ENCODE results near the gene ACAT2. TPM values are rescaled to one million over a fixed set of nuclear protein-coding genes. Genes with fewer than 3 reads are reported as not detected.
"Not testable (repeated sequence)": the region's sequence is repeated elsewhere in the genome, so short reads cannot be mapped to it uniquely, and the experiment has no call there.

Gene ACAT2
- polyA plus RNA-seq, 1 donor = 22.8 TPM

DNA sequence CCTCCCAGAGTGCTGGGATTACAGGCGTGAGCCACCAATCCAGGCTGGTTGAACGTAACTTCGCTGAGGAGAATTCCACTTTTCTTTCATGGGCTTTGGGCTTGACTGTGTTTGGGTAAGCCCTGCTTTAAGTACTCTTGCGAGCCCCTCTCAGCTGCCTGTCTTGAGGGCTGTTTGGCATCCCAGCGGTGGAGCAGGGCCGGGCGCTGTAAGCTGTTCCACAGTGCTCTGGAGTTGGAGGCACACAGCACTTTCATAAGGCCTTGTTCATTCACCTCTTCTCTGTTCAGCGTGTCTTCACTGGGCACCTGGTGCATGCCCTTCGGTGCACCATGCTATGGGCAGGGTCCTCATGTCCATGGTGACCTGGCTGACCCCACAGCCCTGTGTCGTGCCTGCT lies 59.9 kb downstream of the ACAT2 start:
- H3K9me3 ChIP-seq (ENCODE audit: control insufficient read depth, low read depth, low read length) = peaks cover 3% of the 10 kb centered on the region
- H3K27me3 ChIP-seq (ENCODE audit: control insufficient read depth, insufficient read depth, low read length) = no peaks in the 10 kb centered on the region
- H3K4me3 ChIP-seq (ENCODE audit: low read length) = no peak overlapping the region
- WGBS (ENCODE audit: insufficient coverage, low lambda C conversion rate) = no CpG with 5 or more reads among the region's 10 CpGs
- H3K36me3 ChIP-seq (ENCODE audit: control insufficient read depth, insufficient read depth, low read length) = no peaks in the 10 kb centered on the region
- no peak for DNase-seq
- no peaks in the 10 kb centered on the region for H3K4me1 ChIP-seq (ENCODE audit: control insufficient read depth, insufficient read depth, low read length)
- H3K27ac ChIP-seq (ENCODE audit: low read length) = no peak overlapping the region

DNA sequence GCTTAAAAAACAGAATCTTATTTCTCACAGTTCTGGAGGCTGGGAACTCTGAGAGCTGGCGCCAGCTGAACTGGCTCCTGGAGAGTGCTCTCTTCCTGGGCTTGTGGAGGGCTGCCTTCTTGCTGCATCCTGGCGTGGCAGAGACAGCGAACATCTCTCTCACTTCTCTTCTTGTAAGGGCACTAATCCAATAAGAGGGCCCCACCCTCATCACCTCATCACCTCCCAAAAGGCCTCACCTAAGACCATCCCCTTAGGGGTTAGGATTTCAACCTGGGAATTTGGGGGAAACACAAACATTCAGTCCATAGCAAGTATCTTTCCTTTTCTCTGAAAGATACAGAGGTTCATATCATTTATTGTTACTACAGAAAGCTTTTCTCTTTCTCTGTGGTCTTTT lies 62.1 kb downstream of the ACAT2 start:
- Histone ChIP-seq H3K36me3 (ENCODE audit: control insufficient read depth, insufficient read depth, low read length) (no peaks in the 10 kb centered on the region), H3K4me1 (ENCODE audit: control insufficient read depth, insufficient read depth, low read length) (no peaks in the 10 kb centered on the region), H3K27me3 (ENCODE audit: control insufficient read depth, insufficient read depth, low read length) (no peaks in the 10 kb centered on the region), H3K9me3 (ENCODE audit: control insufficient read depth, low read depth, low read length) (peaks cover 3% of the 10 kb centered on the region), H3K27ac (ENCODE audit: low read length) (no peak overlapping the region), H3K4me3 (ENCODE audit: low read length) (no peak overlapping the region)
- no peak for DNase-seq
- no CpG with 5 or more reads among the region's 3 CpGs for WGBS (ENCODE audit: insufficient coverage, low lambda C conversion rate)

- not testable (repeated sequence) for H3K36me3 ChIP-seq (ENCODE audit: control insufficient read depth, insufficient read depth, low read length); H3K4me1 ChIP-seq (ENCODE audit: control insufficient read depth, insufficient read depth, low read length); H3K27me3 ChIP-seq (ENCODE audit: control insufficient read depth, insufficient read depth, low read length); H3K27ac ChIP-seq (ENCODE audit: low read length); H3K9me3 ChIP-seq (ENCODE audit: control insufficient read depth, low read depth, low read length); H3K4me3 ChIP-seq (ENCODE audit: low read length); DNase-seq
- no CpG with 5 or more reads among the region's 9 CpGs for WGBS (ENCODE audit: insufficient coverage, low lambda C conversion rate)
Measured at GRCh38 chr6:159824690-159825089, 62.8 kb downstream of the ACAT2 start.

DNA sequence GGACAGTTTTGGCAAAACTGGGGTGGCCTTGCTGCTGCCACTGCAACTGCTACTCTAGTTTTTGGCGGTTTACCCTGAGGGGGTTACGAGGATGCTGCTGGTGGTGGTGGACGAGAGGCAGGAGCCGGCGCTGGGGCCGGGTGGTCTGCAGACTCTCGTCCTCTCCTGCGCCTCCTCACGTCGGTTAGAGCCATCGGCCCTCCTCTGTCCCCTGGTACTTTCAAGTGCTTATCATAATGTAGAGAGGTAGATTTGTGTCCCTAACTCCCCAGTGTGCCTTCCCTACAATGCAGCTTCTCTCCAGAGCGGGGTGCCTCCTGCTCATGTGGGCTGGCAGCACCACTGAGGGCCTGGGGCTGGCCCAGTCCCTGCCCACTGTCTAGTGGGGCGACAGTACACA lies 64.2 kb downstream of the ACAT2 start:
- no peak for DNase-seq
- WGBS (ENCODE audit: insufficient coverage, low lambda C conversion rate) = no CpG with 5 or more reads among the region's 13 CpGs
- H3K4me1 ChIP-seq (ENCODE audit: control insufficient read depth, insufficient read depth, low read length) = no peaks in the 10 kb centered on the region
- no peaks in the 10 kb centered on the region for H3K27me3 ChIP-seq (ENCODE audit: control insufficient read depth, insufficient read depth, low read length)
- H3K4me3 ChIP-seq (ENCODE audit: low read length) = no peak overlapping the region
- H3K9me3 ChIP-seq (ENCODE audit: control insufficient read depth, low read depth, low read length) = no peaks in the 10 kb centered on the region
- H3K36me3 ChIP-seq (ENCODE audit: control insufficient read depth, insufficient read depth, low read length) = no peaks in the 10 kb centered on the region
- H3K27ac ChIP-seq (ENCODE audit: low read length) = no peak overlapping the region

DNA sequence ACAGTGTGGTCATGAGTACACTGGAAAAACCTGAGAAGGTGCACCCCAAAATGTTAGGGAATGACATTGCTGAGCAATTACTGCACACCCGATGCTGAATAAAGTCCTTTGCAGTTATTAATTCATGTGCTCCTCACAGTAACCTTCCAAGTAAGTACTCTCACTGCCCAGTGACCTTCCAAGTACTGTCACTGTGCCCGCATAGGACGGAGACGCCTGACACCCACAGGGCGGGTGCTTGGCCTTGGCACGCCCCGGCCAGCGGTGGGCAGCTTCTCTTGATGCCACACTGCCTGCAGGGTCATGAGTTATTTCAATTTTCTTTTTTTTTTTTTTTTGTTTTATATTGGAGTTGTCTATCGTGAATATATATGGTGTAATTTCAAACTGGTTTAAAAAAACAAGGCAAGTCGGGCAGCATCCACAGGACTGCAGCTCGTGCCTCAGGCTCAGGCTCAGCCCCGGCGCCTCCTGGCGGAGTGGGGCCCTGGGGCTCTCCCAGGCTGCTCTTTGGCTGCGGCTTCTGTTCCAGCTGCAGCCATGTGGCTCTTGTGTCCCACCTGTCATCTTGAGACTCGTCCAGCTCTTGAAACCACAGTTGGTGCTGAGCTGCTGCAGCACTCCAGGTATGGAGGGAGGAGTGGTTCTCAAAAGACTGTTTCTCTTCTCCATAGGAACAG lies 65.3 kb downstream of the ACAT2 start:
- Histone ChIP-seq H3K36me3 (ENCODE audit: control insufficient read depth, insufficient read depth, low read length) (no peaks in the 10 kb centered on the region), H3K4me3 (ENCODE audit: low read length) (no peak overlapping the region), H3K27me3 (ENCODE audit: control insufficient read depth, insufficient read depth, low read length) (no peaks in the 10 kb centered on the region), H3K9me3 (ENCODE audit: control insufficient read depth, low read depth, low read length) (no peaks in the 10 kb centered on the region), H3K27ac (ENCODE audit: low read length) (no peak overlapping the region), H3K4me1 (ENCODE audit: control insufficient read depth, insufficient read depth, low read length) (no peaks in the 10 kb centered on the region)
- no CpG with 5 or more reads among the region's 16 CpGs for WGBS (ENCODE audit: insufficient coverage, low lambda C conversion rate)
- DNase-seq = no peak

GRCh38 chr6:159828074-159828473 lies 66.2 kb downstream of the ACAT2 start:
- no peaks in the 10 kb centered on the region for H3K27me3 ChIP-seq (ENCODE audit: control insufficient read depth, insufficient read depth, low read length)
- H3K4me1 ChIP-seq (ENCODE audit: control insufficient read depth, insufficient read depth, low read length) = no peaks in the 10 kb centered on the region
- no peaks in the 10 kb centered on the region for H3K36me3 ChIP-seq (ENCODE audit: control insufficient read depth, insufficient read depth, low read length)
- H3K27ac ChIP-seq (ENCODE audit: low read length) = no peak overlapping the region
- WGBS (ENCODE audit: insufficient coverage, low lambda C conversion rate) = no CpG with 5 or more reads among the region's 7 CpGs
- H3K4me3 ChIP-seq (ENCODE audit: low read length) = no peak overlapping the region
- H3K9me3 ChIP-seq (ENCODE audit: control insufficient read depth, low read depth, low read length) = no peaks in the 10 kb centered on the region
- DNase-seq = no peak

Other genes starting within 250 kb of the ACAT2 start
- gene SOD2, start 68.8 kb upstream of the ACAT2 start, polyA plus RNA-seq = 126 TPM
- 99.7 TPM for gene WTAP, start 34.5 kb upstream of the ACAT2 start, polyA plus RNA-seq
- 199 TPM for gene TCP1, start 27.6 kb downstream of the ACAT2 start, polyA plus RNA-seq
- 64.4 TPM for gene MRPL18, start 28.4 kb downstream of the ACAT2 start, polyA plus RNA-seq
- gene PNLDC1, start 38.2 kb downstream of the ACAT2 start, polyA plus RNA-seq = 0.16 TPM
- 0.01 TPM for gene MAS1, start 128.9 kb downstream of the ACAT2 start, polyA plus RNA-seq
- gene IGF2R, start 207.0 kb downstream of the ACAT2 start, polyA plus RNA-seq = 81.5 TPM